ENCODE data around the gene MT1M.

DNA sequence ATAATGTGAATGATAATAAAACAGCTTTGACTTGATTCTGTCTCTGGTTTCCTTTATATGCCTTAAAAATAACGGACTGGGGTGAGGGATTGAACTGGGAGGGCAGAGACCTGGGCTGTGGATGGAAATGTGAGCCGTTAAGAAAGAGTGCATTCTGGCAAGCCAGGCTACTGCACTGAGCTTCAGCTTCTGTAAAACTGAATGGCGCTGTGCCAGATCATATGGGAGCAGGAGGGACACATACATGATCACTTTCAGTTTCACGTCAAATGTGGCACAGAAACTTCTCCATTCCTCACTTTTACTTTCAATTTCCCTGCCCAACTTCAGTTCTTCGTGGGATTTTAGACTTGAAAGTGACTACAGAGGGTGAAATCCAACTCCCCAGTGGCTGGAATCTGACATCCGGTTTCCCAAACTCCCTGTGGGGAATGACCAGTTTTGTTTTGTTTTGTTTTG, 23.0 kb upstream of the MT1M start:
- no peak for TF ChIP-seq EZH2 (IDR thresholded peaks at IDR 0.05; ENCODE audit: low read length)
- TF ChIP-seq, protein P1, sequence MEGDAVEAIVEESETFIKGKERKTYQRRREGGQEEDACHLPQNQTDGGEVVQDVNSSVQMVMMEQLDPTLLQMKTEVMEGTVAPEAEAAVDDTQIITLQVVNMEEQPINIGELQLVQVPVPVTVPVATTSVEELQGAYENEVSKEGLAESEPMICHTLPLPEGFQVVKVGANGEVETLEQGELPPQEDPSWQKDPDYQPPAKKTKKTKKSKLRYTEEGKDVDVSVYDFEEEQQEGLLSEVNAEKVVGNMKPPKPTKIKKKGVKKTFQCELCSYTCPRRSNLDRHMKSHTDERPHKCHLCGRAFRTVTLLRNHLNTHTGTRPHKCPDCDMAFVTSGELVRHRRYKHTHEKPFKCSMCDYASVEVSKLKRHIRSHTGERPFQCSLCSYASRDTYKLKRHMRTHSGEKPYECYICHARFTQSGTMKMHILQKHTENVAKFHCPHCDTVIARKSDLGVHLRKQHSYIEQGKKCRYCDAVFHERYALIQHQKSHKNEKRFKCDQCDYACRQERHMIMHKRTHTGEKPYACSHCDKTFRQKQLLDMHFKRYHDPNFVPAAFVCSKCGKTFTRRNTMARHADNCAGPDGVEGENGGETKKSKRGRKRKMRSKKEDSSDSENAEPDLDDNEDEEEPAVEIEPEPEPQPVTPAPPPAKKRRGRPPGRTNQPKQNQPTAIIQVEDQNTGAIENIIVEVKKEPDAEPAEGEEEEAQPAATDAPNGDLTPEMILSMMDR (optimal IDR thresholded peaks at IDR 0.05 in 1 of 3, IDR thresholded peaks at IDR 0.05 in 1 of 3, conservative IDR thresholded peaks at IDR 0.05 in 1 of 3; ENCODE audit: extremely low read depth in 1 of 3, insufficient read depth in 2 of 3, low read length in 3 of 3): no peak
